DMS 273 (cell line): ENCODE results near the gene HGF.
"Not testable (repeated sequence)": the region's sequence is repeated elsewhere in the genome, so short reads cannot be mapped to it uniquely, and the experiment has no call there.

ENCODE experiments used
- DNase-seq: peaks from one replicate; lab custom pipeline; 2025; ENCODE audit not compliant: unreplicated experiment; lab: John Stamatoyannopoulos, UW

The HGF gene

DNA sequence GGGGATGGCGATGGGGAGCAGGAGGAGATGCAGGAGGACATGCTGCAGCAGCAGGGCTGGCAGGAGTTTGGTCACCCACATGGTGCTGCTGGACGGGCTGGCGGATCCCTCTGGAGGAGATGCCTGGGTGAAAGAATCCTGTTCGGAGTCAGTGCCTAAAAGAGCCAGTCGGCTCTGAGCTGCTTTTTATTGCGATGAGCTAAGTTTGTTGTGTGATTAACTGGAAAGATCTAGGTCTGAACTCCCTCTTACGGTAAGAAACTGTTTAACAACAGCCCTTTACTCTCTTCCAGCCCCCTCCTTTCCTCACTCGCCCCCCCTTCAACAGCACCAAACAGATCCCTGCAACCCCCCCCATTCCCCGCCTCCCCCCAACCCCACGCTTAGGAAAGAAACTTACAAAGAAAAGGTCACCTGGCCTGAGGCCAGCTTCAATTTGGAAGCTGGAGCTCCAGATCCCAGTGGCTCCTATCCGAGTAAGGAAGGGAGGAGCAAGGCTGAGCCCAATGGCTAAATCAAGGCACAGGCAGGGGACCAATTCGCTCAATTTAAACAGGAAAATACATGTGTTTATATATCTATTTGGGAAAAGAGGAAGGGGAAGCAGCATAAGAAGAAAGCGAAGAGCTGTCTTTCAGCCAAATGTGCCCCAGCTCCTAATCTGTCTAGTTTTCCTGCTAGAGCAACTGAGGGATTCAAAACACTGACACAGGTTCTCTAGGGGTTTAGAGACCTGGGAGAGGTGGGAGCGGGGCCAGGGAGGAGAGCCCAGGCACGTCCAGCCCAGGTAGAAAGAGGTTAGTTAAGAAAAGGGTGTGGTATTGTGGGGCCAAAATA, at the start of gene HGF:
TSS of gene HGF (minus strand) at position 157 of the 837 bp plus-strand sequence. CDS start at position 81, 76 bp downstream.
- peak; percentile 90 for DNase-seq

DNA sequence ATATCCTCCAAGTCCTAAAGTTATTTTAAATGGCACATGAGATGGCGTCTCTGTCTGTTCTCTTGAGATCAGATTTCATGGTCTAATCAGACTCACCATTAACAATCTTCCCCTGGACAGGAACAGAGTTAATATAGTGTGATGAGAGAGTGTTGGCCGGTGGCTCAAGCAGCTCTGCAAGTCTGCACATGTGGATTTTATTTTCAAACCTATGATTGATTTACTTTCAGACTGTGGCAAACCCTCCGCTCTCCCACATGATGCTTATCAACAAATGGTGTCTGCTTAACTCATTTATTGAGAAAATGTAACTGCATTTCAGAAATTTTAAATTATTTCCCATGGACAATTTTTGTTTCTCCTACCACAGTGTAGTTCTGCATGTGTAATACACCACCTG, 46.5 kb upstream of the HGF start:
- DNase-seq: no peak

DNA sequence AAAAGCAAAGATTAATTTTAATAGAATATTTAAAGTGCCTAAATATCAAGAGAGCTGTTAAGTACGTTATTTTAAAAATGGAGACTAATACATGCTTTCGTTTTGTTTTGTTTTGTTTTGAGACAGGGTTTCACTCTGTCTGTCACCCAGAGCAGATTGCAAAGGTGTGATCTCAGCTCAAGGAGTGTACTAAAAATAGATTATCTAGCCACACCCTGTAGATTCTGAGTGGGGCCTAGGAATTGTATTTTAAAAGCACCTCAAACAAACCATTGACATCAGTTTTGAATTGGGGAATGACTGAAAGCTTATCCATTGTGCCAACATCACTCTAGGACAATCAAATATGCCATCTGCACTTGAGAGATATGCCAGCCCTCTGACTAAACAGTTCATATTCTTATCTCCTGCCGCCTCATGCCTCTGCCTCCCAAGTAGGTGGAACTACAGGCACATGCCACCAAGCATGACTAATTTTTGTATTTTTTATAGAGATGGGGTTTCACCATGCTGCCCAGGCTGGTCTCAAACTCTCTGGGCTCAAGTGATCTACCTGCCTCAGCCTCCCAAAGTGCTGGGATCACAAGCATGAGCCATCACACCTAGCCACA, 43.1 kb upstream of the HGF start:
- not testable (repeated sequence) for DNase-seq

DNA sequence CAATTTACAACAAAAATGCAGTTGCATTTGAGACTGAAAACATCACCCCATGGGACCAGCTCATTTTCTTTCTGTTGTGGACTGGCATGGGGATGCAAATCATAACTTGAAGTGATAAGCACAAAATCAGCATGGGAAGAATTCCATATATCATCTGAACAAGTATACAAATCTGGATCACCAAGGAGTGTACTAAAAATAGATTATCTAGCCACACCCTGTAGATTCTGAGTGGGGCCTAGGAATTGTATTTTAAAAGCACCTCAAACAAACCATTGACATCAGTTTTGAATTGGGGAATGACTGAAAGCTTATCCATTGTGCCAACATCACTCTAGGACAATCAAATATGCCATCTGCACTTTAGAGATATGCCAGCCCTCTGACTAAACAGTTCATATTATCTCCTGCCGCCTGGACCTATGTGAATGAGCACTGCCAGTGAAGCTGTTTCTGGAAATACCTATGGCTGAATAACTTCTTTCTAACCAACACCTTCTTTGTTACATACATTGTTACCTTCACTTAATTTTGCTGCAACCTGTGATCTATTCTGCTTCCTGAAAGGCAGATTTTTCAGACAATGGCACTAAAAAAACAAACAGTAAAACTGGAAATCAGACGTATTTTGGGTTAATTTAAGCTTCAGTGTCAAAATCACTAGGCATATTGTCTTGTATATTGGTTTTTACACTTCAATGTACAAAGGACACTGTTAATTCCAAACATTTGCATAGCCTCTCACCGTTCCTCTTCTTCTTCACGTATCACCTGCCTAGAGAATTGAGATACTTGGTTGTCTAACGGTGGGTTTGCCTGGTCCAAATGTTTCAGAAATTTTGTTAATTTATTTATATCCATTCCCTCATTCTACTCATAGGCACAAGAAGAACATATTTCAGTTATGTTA, 42.4 kb upstream of the HGF start:
- no peak for DNase-seq

DNA sequence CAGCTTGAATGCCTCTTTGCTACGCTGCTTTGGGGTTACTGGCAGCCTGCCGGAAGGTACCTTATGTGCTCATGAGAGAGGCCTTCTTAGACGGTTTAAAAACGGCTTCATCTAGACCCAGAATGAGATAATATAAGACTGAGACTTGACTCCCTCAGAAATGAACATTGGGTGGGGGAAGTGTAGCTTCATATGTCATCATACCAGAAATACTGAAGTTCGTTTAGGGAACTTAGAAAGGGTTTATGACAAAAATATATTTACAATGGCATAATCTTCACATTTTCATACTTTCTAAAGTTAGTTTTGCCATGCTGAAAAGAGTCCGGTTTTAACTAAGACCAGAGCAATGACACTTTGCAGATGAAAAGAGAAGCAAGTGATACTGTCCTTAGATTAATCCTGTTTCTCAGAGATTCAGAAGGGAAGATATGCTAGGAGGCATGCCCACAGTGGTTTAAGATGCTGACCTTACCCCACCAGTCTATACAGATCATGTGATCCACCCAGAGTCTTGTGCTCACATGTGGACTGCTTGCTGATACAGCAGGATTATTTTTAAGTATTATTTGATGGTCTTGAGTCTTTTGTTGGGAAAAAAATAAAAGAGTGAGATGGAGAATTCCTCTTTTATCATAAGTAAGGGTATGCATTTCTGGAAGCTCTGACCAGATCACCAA, 40.8 kb upstream of the HGF start:
- no peak for DNase-seq

DNA sequence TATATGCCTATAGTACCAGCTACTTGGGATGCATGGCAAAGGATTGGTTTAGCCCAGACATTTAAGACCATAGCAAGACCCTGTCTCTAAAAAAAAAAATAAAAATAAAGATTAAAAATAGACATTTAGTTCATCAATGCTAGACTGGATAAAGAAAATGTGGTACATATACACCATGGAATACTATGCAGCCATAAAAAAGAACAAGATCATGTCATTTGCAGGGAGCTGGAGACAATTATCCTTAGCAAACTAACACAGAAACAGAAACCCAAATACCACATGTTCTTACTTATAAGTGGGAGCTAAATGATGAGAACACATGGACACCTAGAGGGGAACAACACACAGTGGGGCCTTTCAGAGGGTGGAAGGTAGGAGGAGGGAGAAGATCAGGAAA, 38.5 kb upstream of the HGF start:
- DNase-seq: not testable (repeated sequence)

DNA sequence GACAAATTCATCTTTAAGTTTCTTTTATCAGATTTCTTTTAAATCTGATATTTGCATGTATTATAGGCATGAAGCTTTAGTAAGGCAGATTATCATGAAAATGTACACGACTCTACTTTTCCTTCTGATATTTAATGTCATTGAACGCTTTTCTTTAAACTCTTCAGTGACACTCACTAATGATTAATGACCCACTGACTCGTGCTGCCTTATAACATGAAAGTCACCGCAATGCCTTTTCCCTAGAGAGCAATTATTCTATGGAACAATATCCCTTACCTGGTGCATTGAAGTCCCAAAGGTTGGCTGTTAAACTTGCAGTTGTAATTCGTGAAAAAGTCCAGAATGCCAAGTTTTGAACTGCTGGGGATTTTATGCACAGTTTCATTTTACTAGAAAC, 33.4 kb upstream of the HGF start:
- DNase-seq: no peak

DNA sequence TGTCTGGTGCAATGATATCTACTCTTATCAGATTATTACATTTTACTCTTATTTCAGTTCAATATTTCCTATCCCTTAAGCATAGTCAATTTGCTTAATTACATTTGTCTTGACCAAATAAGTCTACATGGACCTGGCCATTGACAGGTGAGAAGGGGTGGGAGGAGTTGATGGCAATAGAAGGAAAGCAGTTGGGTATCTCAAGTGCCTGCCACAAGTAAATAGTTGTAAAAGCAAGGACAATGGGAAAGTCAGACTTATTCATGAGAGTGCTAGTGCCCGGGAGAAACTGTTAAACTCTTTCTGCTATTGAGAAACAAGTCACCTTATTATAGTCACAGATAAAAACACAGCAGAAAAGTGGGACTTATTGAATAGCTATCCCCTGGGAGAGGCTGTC, 32.4 kb upstream of the HGF start:
- no peak for DNase-seq

DNA sequence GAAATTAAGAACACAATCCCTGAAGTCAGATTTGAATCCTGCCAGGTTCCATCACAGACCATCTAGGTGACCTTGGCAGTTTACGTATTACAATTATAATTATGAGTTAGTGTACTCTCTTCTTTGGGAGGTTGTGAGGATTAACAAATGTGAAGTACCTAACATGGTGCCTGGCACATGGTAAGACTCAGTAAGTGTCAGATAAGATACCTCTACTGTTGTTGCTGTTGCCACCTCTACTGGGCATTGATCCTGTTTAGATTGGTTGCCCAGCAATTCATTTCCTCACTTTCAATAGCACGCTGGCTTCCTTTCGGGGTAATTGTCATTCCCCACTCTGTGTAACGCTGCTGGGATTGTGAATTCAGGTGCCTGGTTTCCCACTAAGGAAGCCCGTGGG, 31.7 kb upstream of the HGF start:
- no peak for DNase-seq

DNA sequence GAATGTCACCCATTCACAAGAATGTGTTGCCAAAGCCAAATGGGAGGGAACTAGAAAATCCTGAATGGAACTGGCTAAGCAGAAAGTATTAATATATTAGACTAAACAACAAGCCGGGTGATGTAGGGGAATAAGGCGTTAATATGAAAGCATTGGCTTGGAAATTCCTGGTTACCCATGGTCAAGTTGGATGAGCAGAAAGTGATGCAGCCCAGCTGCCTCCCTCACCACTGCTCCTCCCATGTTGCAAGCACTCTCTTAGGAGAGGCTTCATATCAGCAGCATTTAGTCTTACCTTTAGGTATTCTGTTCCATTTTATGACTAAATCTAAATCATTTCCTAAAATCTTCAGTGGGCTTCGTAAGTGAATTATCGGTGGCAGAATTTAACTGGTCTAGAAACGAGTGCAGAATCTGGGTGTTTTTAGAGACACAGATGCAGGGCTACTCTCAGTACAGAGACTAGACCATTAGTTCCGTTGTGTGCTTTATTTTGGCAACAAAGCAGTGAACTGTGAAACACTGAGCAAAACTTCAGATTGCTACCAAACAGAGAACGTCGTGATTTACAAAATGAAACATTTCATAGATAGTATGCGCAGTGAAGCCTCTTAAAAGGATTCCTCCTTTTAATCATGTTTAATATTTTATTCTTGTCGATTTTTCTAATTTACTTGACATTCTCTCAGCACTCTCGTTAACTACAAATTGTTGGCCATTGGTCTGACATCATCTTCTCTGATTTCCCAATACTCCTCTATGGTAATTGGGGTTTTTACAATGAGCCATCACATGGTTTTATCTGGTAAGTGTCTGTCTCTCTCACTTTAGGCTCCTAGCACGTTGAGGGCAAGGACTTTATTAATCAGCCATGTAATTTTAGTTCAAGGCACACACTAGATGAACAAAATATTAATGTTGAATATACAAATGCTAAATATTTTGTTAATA, 22.0 kb upstream of the HGF start:
- DNase-seq: no peak

DNA sequence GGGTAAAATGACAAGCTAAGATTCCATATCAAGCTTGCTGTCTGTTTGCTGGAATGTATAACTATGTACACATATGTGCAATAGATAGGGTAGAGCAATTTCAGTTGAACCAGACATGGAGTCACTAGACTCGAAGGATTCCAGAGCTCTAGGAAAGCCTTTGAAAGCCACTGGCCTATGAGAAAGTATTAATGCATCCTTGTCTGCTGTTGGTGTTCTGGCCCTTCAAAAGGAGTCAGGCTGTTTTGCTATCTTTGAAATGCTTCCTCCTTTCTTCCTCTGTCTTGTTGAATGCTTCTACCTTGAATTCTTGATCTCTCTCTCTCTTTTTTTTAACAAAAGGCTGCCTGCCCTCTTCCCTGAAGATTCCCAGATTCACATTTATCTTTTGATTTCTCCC, 20.8 kb upstream of the HGF start:
- no peak for DNase-seq

DNA sequence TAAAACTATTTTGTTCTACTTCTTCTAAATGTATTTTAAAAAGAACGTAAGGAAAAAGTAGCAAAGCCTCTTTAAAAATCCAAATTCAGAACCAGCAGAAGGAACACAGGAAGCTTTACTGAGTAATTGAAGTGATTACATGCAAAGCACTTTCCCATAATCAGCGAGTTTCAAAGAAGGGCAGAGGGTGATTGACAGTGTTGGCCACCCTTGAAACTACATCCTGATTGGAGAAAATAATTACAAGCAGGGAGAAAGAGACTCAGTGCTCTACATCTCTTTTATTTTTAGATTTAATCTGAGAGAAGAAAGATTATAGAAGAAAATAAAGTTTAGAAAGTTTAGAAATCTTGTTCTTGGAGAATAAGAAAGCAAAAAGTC, 20.3 kb upstream of the HGF start:
- DNase-seq: no peak

DNA sequence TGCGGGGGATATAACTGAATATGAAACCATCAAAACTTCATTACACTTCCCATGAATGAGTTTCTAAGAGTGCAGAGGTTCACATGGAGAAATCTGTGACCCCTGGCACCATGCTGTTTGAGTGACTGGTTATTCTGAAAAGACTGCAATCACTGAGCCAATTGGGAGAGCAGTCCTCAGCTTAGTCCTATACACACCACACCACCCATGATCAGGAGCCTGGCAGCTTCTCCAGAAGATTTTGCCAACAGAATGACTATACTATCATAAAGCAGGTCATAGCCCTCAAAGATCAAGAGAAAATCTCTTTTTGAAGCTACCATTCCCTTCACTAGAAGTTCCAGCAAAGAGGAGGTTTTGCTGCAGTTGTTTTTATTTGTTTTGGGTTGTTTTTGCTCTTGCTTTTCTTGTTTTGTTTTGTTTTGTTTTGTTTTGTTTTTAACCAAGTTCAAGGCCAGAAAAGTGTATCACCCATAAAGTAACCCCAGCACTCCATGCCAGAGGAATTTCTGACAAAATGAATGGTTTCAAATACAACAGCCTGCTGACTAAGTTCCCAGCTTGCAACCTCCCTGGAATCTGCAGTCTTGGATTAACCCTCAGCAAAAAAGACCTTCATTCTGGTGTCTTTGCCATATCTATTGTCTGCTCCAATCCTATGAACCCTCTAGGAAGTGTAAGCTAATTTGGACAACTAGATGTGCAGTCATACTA, 19.7 kb upstream of the HGF start:
- no peak for DNase-seq

DNA sequence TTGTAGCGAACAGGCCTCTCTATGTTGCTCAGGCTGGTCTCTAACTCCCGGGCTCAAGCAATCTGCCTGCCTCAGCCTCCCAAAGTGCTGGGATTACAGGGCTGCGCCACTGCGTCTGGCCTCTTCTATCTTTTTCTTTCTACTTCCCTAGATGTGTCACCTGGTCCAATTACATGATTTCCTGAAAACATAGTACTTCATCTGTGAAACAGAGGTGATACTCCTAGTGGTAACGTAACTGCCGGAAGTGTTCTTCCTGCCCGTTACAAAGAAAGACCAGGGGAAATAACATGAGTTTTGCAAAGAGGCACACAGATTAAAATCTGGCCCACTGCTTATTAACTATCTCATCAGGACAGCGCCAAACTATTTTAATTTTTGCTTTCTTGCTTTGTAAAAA, 18.4 kb upstream of the HGF start:
- no peak for DNase-seq

DNA sequence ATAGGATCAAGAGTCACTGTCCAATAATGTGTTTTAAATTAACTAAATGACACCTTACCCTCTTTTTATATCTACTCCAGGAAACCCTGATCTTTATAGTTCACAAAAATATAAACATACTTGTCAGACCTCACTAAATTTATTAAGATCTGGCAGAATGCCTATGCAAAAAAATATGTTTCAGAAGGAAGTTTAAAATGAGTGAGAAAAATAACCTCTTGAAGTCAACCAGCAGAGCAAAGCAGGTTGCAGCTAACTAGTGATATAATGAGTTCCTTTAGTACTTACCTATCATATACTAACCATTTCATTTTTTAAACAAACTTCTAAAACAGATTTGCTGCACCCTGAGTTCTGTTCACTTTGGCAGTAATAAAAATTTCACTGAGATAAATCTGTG, 14.0 kb upstream of the HGF start:
- no peak for DNase-seq

DNA sequence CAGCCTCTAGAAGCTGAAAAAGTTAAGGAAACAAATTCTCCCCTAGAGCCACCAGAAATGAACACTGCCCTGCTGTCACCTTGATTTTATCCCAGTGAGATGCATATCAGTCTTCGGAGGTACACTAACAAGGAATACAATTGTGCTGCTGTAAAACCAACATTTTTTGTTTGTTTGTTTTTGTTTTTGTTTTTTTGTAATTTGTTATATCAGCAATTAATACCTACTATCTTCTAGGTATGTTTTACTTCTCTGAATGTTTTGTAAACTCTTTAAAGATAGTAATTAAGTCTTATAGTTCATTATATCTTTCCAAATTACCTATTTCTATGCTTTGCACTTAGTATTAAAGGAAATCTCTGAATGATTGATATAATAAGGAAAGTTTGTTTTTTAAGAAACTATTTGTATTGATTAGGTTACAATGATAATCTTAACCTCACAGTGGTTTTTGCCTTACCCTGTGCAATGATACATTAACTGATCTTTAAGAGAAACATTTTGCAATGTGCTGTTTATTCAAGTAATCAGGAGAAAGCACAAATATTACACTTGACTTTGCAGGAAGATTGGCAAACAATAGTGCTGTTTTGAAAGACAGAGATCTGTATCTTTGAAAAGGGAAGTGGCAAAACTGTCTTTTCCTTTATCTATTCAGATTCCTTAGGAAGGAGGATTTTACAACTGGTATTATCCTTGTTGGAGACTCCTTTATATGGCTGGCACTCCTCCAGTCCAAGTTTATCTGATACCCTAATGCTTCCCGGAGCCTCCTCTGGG, 11.3 kb upstream of the HGF start:
- DNase-seq: no peak

DNA sequence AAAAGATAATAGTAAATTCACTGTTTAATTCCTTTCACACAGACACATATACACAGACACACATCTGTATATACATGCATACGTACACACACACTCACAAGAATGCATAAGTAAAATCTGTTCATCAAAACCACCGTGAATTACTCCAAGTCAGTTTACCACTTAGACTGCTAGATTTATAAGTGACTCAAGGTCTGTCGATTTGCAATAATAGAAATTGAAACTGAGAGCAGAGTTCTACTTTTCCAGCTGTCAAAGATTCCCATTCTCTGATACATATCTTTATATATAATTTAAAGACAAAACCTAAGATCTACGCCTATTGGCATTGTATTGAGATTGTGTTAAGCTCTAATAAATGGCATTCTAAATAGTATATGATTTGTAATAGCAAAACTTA, 9.9 kb upstream of the HGF start:
- DNase-seq: no peak

DNA sequence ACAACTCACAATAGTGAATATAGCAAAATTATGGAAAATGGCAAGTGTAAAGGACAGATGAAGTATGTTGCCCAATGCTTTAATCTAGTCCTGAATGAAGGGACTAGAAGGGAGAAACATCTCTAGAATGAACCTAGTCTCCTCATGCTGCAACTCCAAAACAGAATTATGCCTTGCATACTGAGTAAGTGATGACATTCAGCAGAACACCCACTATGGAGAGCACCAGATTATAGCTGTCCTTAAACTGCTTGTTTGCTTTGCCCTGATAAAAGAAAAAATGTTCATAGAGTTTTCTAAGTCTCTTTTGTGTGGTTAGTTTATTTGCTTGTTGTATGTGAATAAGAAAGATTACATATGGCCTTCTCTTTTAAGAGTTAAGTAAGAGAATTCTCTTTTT, 7.8 kb upstream of the HGF start:
- DNase-seq: no peak
